ENCODE data around the gene SAA2. TPM values are rescaled to one million over a fixed set of nuclear protein-coding genes. Genes with fewer than 3 reads are reported as not detected.
"Not testable (repeated sequence)": the region's sequence is repeated elsewhere in the genome, so short reads cannot be mapped to it uniquely, and the experiment has no call there.

Gene SAA2
- total RNA-seq, 2 experiments from 2014 or later, result not detected

DNA sequence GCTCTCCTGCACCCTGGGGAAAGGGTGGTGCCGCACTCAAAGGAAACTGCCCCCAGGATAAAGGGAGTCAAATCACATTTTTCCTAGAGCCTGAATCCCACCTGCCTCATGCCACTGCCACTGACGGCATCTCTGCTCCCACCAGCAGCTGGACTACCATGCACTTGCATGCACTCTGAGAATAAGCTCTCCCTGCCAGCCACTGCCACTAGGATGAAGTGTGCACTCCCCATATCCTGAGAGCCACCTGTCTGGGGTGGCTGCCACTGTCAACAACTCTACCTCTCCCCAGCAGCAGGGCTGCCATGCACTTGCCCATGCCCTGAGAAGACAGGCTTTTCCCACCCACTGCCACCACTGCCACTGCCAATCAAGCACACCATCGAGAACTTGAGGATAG, 44.2 kb downstream of the SAA2 start:
- POLR2A ChIA-PET, result no interaction called here
- Mint-ChIP-seq H3K4me3 (no peak overlapping the region), H3K27me3 (peaks cover 36% of the 10 kb centered on the region), H3K36me3 (ENCODE audit: low read depth) (no peaks in the 10 kb centered on the region), H3K9me3 (peaks cover 1% of the 10 kb centered on the region), H3K4me1 (ENCODE audit: low read depth) (no peaks in the 10 kb centered on the region), H3K27ac (no peak overlapping the region)
- TF ChIP-seq, protein P1, sequence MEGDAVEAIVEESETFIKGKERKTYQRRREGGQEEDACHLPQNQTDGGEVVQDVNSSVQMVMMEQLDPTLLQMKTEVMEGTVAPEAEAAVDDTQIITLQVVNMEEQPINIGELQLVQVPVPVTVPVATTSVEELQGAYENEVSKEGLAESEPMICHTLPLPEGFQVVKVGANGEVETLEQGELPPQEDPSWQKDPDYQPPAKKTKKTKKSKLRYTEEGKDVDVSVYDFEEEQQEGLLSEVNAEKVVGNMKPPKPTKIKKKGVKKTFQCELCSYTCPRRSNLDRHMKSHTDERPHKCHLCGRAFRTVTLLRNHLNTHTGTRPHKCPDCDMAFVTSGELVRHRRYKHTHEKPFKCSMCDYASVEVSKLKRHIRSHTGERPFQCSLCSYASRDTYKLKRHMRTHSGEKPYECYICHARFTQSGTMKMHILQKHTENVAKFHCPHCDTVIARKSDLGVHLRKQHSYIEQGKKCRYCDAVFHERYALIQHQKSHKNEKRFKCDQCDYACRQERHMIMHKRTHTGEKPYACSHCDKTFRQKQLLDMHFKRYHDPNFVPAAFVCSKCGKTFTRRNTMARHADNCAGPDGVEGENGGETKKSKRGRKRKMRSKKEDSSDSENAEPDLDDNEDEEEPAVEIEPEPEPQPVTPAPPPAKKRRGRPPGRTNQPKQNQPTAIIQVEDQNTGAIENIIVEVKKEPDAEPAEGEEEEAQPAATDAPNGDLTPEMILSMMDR (IDR thresholded peaks at IDR 0.05), result no peak
- DNase-seq (no peak), ATAC-seq (no peak)
- CTCF ChIA-PET, result interaction anchor here (0.6 to 2.0 kb wide), 13 partner anchors 9 to 215 kb away, joined by 3 to 41 read pairs (median 4); no protein-coding TSS in a partner anchor
- intact Hi-C loops (cut with micrococcal nuclease), result no loop called here

DNA sequence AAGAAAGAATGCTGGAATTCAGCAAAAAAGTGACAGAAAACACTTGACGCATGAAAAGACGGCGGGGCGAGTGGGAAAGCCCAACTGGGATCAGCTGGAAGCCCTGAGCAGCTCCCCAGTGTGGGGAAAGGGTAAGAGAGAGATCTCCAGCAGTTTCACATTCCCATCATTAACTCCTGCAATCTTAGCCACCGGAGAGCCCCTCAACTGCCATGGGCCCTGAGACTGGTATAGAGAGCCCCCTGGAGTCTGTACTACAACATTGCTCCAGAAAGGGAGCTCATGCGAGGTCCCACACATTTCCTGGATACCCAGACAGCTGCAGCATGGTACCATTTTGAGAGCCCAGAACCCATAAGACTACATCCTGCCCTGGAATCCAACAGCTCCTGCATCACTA, 44.7 kb downstream of the SAA2 start:
- Mint-ChIP-seq H3K27me3 (peaks cover 36% of the 10 kb centered on the region), H3K4me1 (ENCODE audit: low read depth) (no peaks in the 10 kb centered on the region), H3K4me3 (no peak overlapping the region), H3K27ac (no peak overlapping the region), H3K36me3 (ENCODE audit: low read depth) (no peaks in the 10 kb centered on the region), H3K9me3 (peaks cover 1% of the 10 kb centered on the region)
- peak; percentile 22 for DNase-seq
- TF ChIP-seq, protein P1 (IDR thresholded peaks at IDR 0.05), result peak; percentile 60
- intact Hi-C loops (cut with micrococcal nuclease), result loop anchor here (2.0 kb wide), 1 partner anchor 87 kb away; no protein-coding TSS in a partner anchor
- CTCF ChIA-PET, result interaction anchor here (0.6 to 2.0 kb wide), 13 partner anchors 9 to 215 kb away, joined by 3 to 41 read pairs (median 4); no protein-coding TSS in a partner anchor
- peak; percentile 77 for ATAC-seq
- POLR2A ChIA-PET, result no interaction called here

DNA sequence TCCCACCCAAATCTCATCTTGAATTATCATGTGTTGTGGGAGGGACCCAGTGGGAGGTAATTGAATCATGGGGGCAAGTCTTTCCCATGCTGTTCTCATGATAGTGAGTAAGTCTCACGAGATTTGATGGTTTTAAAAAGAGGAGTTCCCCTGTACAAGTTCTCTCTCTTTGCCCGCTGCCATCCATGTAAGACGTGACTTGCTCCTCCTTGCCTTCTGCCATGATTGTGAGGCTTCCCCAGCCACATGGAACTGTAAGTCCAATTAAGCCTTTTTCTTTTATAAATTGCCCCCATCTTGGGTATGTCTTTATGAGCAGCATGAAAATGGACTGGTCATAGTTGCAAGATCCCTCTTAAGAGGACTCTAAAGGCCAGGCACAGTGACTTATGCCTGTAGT, 50.7 kb downstream of the SAA2 start:
- H3K9me3 Mint-ChIP-seq; H3K4me1 Mint-ChIP-seq (ENCODE audit: low read depth); H3K4me3 Mint-ChIP-seq; intact Hi-C loops (cut with micrococcal nuclease); ATAC-seq; DNase-seq; CTCF ChIA-PET; H3K27ac Mint-ChIP-seq; H3K36me3 Mint-ChIP-seq (ENCODE audit: low read depth); POLR2A ChIA-PET: not testable (repeated sequence)
- peaks cover 17% of the 10 kb centered on the region for H3K27me3 Mint-ChIP-seq

DNA sequence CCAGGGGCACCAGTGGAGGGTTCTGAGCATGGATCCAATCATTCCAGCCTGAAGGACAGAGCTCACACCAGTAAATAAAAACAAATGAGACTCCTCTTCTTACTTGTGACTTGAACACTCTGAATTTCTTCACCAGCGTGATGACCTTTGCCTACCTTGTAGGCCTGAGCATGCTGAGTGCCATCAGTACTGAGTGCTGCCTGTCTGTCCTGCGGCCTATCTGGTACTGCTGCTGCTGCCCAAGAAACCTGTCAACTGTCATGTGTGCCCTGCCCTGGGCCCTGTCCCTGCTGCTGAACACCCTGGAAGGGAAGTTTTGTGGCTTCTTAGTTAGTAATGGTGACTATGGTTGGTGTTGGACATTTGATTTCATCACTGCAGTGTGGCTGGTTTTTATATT, 51.9 kb downstream of the SAA2 start:
- TF ChIP-seq, protein P1 (IDR thresholded peaks at IDR 0.05), result no peak
- intact Hi-C loops (cut with micrococcal nuclease), result no loop called here
- peaks cover 16% of the 10 kb centered on the region for H3K27me3 Mint-ChIP-seq
- CTCF ChIA-PET, result no interaction called here
- no peak overlapping the region for H3K27ac Mint-ChIP-seq
- POLR2A ChIA-PET, result no interaction called here
- ATAC-seq (no peak), DNase-seq (no peak)
- no peaks in the 10 kb centered on the region for H3K9me3 Mint-ChIP-seq
- H3K4me1 Mint-ChIP-seq (ENCODE audit: low read depth), result no peaks in the 10 kb centered on the region
- no peaks in the 10 kb centered on the region for H3K36me3 Mint-ChIP-seq (ENCODE audit: low read depth)
- H3K4me3 Mint-ChIP-seq, result no peak overlapping the region

Other genes starting within 250 kb of the SAA2 start
- 10 to 100 TPM; 56.2 to 64.4 TPM for gene SERGEF, start 235.6 kb downstream of the SAA2 start, total RNA-seq
- under 1 TPM; 0.18 to 0.23 TPM for gene TPH1, start 202.4 kb downstream of the SAA2 start, total RNA-seq
- gene SAAL1, start 142.6 kb downstream of the SAA2 start, total RNA-seq, result 10 to 100 TPM; 38.1 to 39.9 TPM
- gene MRGPRX3, start 116.1 kb downstream of the SAA2 start, total RNA-seq, result not detected
- gene MRGPRX4, start 75.8 kb downstream of the SAA2 start, total RNA-seq, result not detected
- gene SAA4, start 11.9 kb downstream of the SAA2 start, total RNA-seq, result not detected
- not detected for gene SAA1, start 17.6 kb upstream of the SAA2 start, total RNA-seq
- 10 to 100 TPM; 16.0 to 17.2 TPM for gene HPS5, start 73.5 kb upstream of the SAA2 start, total RNA-seq
- 10 to 100 TPM; 44.5 to 46.6 TPM for gene GTF2H1, start 73.9 kb upstream of the SAA2 start, total RNA-seq
- gene LDHA, start 145.9 kb upstream of the SAA2 start, total RNA-seq, result 1,000 to 10,000 TPM; 2,418 to 2,447 TPM
- gene LDHC, start 163.7 kb upstream of the SAA2 start, total RNA-seq, result not detected
- not detected for gene LDHAL6A, start 207.2 kb upstream of the SAA2 start, total RNA-seq

Measured in activated CD8-positive, alpha-beta T cell treated with anti-CD3 and anti-CD28 coated beads for 36 hours (primary cell).